Hepatocyte (in vitro differentiated cells): ENCODE data around the gene SPINT2.

ENCODE experiments used
- CTCF ChIP-seq: fragments of 200-600 bp; sonication (generic); IDR thresholded peaks from 2 replicates; pipeline ENCODE4 v1.5.1; 2016; ENCODE audit warnings: antibody characterized with exemption, mild to moderate bottlenecking; ENCODE audit not compliant: poor library complexity
- EZH2 ChIP-seq: fragments of 200-600 bp; sonication (generic); IDR thresholded peaks from 2 replicates; pipeline ENCODE4 v1.6.1; 2016; ENCODE audit warnings: antibody characterized with exemption, mild to moderate bottlenecking, borderline replicate concordance
- EZH2phosphoT487 ChIP-seq: fragments of 200-600 bp; sonication (generic); IDR thresholded peaks from one replicate; pipeline ENCODE4 v1.6.1; 2018; ENCODE audit warnings: antibody characterized with exemption, mild to moderate bottlenecking, low read depth, moderate library complexity; ENCODE audit not compliant: unreplicated experiment, severe bottlenecking

- TF ChIP-seq CTCF (no peak), EZH2 (no peak), EZH2phosphoT487 (no peak)
Observed at GRCh38 chr19:38333245-38333644, 68.9 kb downstream of the SPINT2 start.
